Bronchial epithelial cell (primary cell): ENCODE measurements around the gene SPATA16. TPM values are rescaled to one million over a fixed set of nuclear protein-coding genes. Genes with fewer than 3 reads are reported as not detected.
"Not testable (repeated sequence)": the region's sequence is repeated elsewhere in the genome, so short reads cannot be mapped to it uniquely, and the experiment has no call there.

Experiments used
- DNase-seq: peaks from one replicate; pipeline ENCODE4 v3.0.0-alpha.2; 2010; ENCODE audit warnings: low read depth
- FAIRE-seq: peaks from 2 replicates; lab custom pipeline; 2011; peaks lifted over from hg19 to GRCh38; lab: Jason Lieb, UNC
- H3K27me3 ChIP-seq: 2 replicates; pipeline ENCODE4 v1.5.1; 2011; ENCODE audit warnings: low read length; ENCODE audit not compliant: control insufficient read depth, insufficient read depth
- H3K36me3 ChIP-seq: 2 replicates; pipeline ENCODE4 v1.5.1; 2011; ENCODE audit warnings: low read length; ENCODE audit not compliant: control insufficient read depth, insufficient read depth
- H3K4me3 ChIP-seq: 2 replicates; pipeline ENCODE4 v1.5.1; 2011; ENCODE audit warnings: mild to moderate bottlenecking, low read depth, low read length, control low read depth
- CTCF ChIP-seq: IDR thresholded peaks from 2 replicates; pipeline ENCODE4 v1.5.1; 2011; ENCODE audit warnings: mild to moderate bottlenecking, moderate library complexity, low read length, control low read depth, inconsistent platforms; ENCODE audit not compliant: insufficient read depth, severe bottlenecking
- total RNA-seq: library from RNA; depleted of rRNA; stranded (reverse); fragments of >200 nt; gene quantifications from 2 replicates; pipeline ENCODE4 v1.2.1, GENCODE V29; 2014

The SPATA16 gene
- total RNA-seq, 1 donor from 2014 or later = not detected

GRCh38 chr3:172875039-172875438 is 266.0 kb downstream of the SPATA16 start:
- Histone ChIP-seq H3K4me3 (no peak overlapping the region), H3K27me3 (no peaks in the 10 kb centered on the region), H3K36me3 (no peaks in the 10 kb centered on the region)
- DNase-seq (no peak), FAIRE-seq (no peak)
- TF ChIP-seq CTCF = no peak

- TF ChIP-seq CTCF = no peak
- no peaks in the 10 kb centered on the region for H3K36me3 ChIP-seq
- no peak overlapping the region for H3K4me3 ChIP-seq
- no peaks in the 10 kb centered on the region for H3K27me3 ChIP-seq
- DNase-seq = no peak
- no peak for FAIRE-seq
Measured at GRCh38 chr3:172869784-172870518, 271.1 kb downstream of the SPATA16 start.

GRCh38 chr3:172869368-172869771 is 271.7 kb downstream of the SPATA16 start:
- DNase-seq (peak; percentile 71), FAIRE-seq (no peak)
- no peaks in the 10 kb centered on the region for H3K36me3 ChIP-seq
- H3K4me3 ChIP-seq = no peak overlapping the region
- no peak for TF ChIP-seq CTCF
- no peaks in the 10 kb centered on the region for H3K27me3 ChIP-seq

- H3K36me3 ChIP-seq = no peaks in the 10 kb centered on the region
- H3K27me3 ChIP-seq = no peaks in the 10 kb centered on the region
- FAIRE-seq (no peak), DNase-seq (no peak)
- TF ChIP-seq CTCF = no peak
- no peak overlapping the region for H3K4me3 ChIP-seq
Measured at GRCh38 chr3:172868582-172869200, 272.3 kb downstream of the SPATA16 start.

GRCh38 chr3:172866726-172867350 is 274.2 kb downstream of the SPATA16 start:
- H3K27me3 ChIP-seq, H3K4me3 ChIP-seq, DNase-seq, H3K36me3 ChIP-seq, FAIRE-seq: not testable (repeated sequence)

GRCh38 chr3:172859041-172859440 is 282.0 kb downstream of the SPATA16 start:
- FAIRE-seq = no peak
- Histone ChIP-seq H3K27me3 (no peaks in the 10 kb centered on the region), H3K4me3 (no peak overlapping the region), H3K36me3 (no peaks in the 10 kb centered on the region)
- no peak for TF ChIP-seq CTCF
- DNase-seq = peak; percentile 7
